ENCODE results near the gene VSIG10L2.
"Not testable (repeated sequence)": the region's sequence is repeated elsewhere in the genome, so short reads cannot be mapped to it uniquely, and the experiment has no call there.

The VSIG10L2 gene

GRCh38 chr11:125974284-125974683, 28.4 kb downstream of the VSIG10L2 start:
- no peak for DNase-seq

- DNase-seq, result no peak
These were observed 29.8 kb downstream of the VSIG10L2 start for GRCh38 chr11:125975634-125976033.

DNA sequence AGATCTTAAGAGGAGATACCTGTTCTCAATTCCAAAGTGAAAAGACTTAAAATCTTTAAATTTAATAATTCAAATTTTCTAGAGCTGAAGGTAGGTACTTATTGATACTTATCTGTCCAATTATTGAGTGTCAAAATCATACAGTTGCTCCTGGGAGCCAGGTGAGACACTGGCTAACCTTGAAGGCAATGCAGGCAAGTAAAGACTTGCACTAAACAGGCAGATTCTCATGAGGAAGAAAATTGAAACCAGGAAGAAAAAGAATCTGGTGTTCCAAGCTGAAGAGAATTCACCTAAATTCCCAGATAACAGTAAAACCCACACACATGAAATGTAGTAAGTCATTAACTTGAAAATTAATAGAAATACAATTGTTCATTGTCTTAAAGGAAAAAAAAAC, 30.3 kb downstream of the VSIG10L2 start:
- no peak for DNase-seq

GRCh38 chr11:125977333-125977732, 31.5 kb downstream of the VSIG10L2 start:
- DNase-seq, result no peak

DNA sequence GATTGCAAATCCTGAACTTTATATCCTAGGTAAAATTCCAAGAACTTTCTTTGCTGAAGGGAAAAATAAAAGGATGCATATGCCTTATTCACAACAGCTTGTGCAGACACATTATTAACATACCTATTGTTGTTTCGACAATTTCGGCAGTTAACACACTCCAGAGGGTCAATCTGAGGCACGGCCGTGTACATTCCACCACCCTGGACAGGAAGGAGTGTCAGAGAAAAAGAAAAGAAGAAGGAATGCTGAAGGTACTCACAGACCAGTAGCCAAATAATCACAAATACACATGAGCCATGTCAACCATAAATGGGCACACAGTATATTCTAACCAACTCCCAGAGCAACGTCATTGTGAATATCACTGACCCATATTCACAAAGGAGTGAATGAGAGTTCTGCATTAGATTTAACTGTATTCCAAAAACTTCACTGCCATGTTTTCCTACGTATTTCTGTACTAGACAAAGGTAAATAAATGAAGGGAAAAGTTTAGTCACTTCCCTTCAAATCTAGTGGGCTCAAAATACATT, 32.4 kb downstream of the VSIG10L2 start:
- DNase-seq, result no peak

DNA sequence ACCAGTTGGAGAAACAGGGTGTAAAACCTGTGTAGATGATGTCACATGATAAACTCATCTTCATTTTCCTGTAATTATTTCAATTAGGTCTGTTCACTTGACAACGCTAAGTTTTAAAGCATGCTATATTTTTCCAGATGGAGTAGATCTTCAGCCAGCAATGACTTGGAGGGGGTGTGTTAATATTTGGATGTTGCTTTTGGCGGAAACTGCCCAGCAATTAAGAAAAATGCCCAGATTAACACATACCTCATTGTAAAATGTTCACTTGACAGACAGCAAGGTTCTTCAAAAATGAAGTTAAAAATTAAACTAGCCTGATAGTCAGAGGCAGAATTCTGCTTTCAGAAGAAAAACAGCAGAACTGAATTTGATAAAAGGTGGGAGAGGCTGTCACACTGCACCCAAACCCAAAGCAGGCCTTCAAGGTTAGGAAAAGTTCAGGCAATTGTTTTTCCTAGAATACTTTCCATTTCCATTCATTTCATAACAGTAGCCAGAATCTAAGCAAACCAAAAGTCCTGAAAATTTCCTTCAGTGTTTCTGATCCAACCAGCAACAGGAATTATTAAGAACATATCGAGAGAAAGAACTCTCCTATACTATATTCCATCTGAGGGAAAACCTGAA, 33.0 kb downstream of the VSIG10L2 start:
- DNase-seq, result no peak

GRCh38 chr11:125979511-125979910, 33.7 kb downstream of the VSIG10L2 start:
- no peak for DNase-seq

- DNase-seq, result no peak
These were observed 34.6 kb downstream of the VSIG10L2 start for GRCh38 chr11:125980436-125980835.

DNA sequence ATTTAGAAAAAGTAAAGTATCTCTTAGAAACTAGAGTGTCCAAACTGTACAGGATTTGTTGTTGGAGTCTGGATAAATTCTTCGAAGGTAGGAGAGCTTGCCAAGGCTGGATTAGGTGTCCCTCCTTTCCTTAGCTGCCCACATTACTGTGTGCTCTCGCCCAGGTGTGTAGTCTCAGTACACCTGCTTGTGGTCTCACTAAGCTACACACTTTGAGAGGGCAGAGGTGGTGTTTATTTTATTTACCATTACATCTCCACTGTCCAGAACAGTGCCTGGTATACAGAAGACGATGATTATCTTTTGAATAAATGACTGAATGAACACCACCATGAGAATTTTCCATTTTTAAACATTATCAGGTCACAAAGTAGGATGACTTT, 36.5 kb downstream of the VSIG10L2 start:
- no peak for DNase-seq

GRCh38 chr11:125985956-125986355, 40.1 kb downstream of the VSIG10L2 start:
- not testable (repeated sequence) for DNase-seq

- DNase-seq, result peak; percentile 73
These were observed 41.3 kb downstream of the VSIG10L2 start for GRCh38 chr11:125987066-125987641.

DNA sequence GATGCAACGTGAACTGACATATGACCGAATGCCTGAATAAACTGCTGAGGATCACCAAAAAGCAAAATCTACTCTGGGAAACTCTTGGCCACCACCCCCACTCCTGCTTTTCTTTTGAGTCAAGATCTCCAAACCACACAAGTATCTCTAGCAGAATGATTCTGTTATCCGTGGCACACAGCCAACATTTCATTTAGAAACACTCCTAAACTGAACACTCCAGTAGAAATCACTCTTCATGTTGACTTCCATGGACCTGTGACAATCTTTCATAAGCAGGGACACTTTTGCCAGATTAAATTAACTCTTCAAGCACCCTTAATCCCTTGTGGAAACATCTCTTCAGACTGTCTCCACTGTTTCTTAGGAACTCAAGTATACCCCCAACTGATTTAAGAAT, 44.4 kb downstream of the VSIG10L2 start:
- peak; percentile 9 for DNase-seq

GRCh38 chr11:125992893-125993292, 47.0 kb downstream of the VSIG10L2 start:
- no peak for DNase-seq

- peak; percentile 19 for DNase-seq
These were observed 48.7 kb downstream of the VSIG10L2 start for GRCh38 chr11:125994509-125994908.

DNA sequence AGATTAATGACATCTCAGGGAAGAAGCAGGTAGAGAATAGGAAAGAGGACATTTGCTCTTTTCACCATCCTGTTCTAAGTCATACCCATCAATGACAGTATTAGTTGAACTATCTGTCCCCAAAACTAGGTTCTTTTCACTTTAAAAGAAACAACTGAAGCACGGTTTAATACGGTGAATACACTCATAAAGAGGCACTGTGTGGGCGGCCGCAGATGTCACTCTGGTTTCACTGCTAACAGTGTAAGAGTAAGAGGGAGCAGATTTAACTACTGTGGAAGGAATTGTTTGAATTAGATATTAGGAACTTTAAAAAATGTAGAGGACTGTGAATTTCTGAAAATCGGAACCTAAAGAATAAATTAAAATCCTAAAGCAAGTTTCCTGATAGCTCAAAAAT, 49.5 kb downstream of the VSIG10L2 start:
- no peak for DNase-seq

GRCh38 chr11:125998267-125998666, 52.4 kb downstream of the VSIG10L2 start:
- DNase-seq, result no peak

DNA sequence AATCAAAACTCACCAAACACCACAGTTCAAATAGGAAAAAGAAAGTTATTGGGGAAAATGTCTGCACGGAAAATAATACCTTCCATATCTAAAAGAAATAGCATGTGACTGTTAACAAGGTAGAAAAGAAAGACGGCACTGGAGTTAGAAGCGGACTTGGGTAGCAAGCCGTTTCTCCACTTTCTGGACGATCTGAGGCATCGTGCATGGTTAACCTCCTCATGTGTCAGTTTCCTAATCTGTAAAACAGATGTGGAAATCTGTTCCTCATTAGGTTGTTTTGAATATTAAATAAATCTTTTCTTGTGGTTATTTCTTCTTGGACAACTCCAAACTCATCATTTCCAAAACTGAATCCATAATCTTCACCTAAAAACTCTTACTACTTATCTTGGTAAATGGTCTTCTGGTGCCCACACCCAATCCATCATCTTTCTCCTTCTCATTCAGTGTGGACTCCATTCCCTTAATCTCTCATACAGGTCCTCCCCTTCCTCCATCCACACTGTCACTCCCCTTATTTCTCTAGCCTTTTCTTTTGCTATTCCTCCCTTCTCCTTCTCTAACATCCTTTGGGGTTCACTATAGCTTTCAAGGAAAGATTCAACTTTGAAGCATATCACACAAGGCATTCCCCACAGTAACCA, 53.5 kb downstream of the VSIG10L2 start:
- no peak for DNase-seq

DNA sequence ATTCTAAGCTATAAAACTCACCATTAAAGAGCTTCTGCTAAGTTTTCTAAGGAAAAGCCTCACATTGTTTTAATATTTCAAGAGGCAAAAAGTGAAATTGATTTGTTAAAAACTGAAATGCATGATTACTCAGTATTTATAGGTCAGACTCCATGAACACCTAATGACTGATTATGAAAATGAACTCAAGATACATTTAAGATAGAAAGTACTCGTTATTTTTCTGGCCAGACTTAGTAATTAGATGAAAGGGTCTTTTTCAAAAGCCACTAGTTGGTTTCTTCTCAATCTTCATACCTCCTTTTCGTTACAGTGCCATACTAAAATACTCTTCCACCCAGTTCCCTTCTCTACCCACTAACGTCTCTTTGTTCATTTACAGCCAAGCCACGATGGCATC, 56.3 kb downstream of the VSIG10L2 start:
- no peak for DNase-seq
